Loucy (cell line): ENCODE results near the gene ETV3.

Source experiments
- H2AFZ ChIP-seq: fragments of 200-600 bp; sonication (generic); 2 replicates; pipeline ENCODE4 v1.6.0; 2016; ENCODE audit warnings: antibody characterized with exemption, mild to moderate bottlenecking, low read length, moderate library complexity
- H3F3A ChIP-seq: fragments of 200-600 bp; 2 replicates; pipeline ENCODE4 v1.6.0; 2016; ENCODE audit warnings: antibody characterized with exemption, low read depth, mild to moderate bottlenecking
- H3K27me3 ChIP-seq: fragments of 200-600 bp; sonication (generic); 2 replicates; pipeline ENCODE4 v1.6.1; 2014; ENCODE audit warnings: low read length, mild to moderate bottlenecking; ENCODE audit not compliant: insufficient read depth, poor library complexity, severe bottlenecking
- H3K36me3 ChIP-seq: fragments of 200-600 bp; sonication (generic); 2 replicates; pipeline ENCODE4 v1.6.1; 2016; ENCODE audit warnings: low read length; ENCODE audit not compliant: insufficient read depth
- H3K4me1 ChIP-seq: fragments of 200-600 bp; sonication (generic); 2 replicates; pipeline ENCODE4 v1.5.1; 2014; ENCODE audit warnings: low read length, mild to moderate bottlenecking; ENCODE audit not compliant: insufficient read depth, poor library complexity, severe bottlenecking
- H3K4me2 ChIP-seq: fragments of 200-600 bp; sonication (generic); 2 replicates; pipeline ENCODE4 v1.6.0; 2014; ENCODE audit warnings: antibody characterized with exemption, low read length, low read depth, mild to moderate bottlenecking; ENCODE audit not compliant: poor library complexity, severe bottlenecking
- H3K4me3 ChIP-seq: fragments of 200-600 bp; sonication (generic); 2 replicates; pipeline ENCODE4 v1.5.1; 2014; ENCODE audit warnings: low read length, mild to moderate bottlenecking, mixed read lengths; ENCODE audit not compliant: poor library complexity, severe bottlenecking
- H3K79me2 ChIP-seq: fragments of 200-600 bp; sonication (generic); 2 replicates; pipeline ENCODE4 v1.6.1; 2014; ENCODE audit warnings: low read length; ENCODE audit not compliant: insufficient read depth
- H3K9ac ChIP-seq: fragments of 200-600 bp; sonication (generic); 2 replicates; pipeline ENCODE4 v1.6.0; 2014; ENCODE audit warnings: mild to moderate bottlenecking, low read depth, low read length, moderate library complexity; ENCODE audit not compliant: poor library complexity, severe bottlenecking
- H3K9me2 ChIP-seq: fragments of 200-600 bp; sonication (generic); replicated peaks from 2 replicates; pipeline ENCODE4 v1.6.1; 2016; ENCODE audit warnings: low read depth, low read length, mixed read lengths
- H3K9me3 ChIP-seq: fragments of 200-600 bp; sonication (generic); 2 replicates; pipeline ENCODE4 v1.6.1; 2014; ENCODE audit warnings: mild to moderate bottlenecking, antibody characterized with exemption, low read length, low read depth; ENCODE audit not compliant: insufficient read depth
- H4K20me1 ChIP-seq: fragments of 200-600 bp; sonication (generic); 2 replicates; pipeline ENCODE4 v1.6.0; 2014; ENCODE audit warnings: antibody characterized with exemption, low read length, mild to moderate bottlenecking; ENCODE audit not compliant: insufficient read depth, poor library complexity, severe bottlenecking
- EZH2phosphoT487 ChIP-seq: fragments of 200-600 bp; IDR thresholded peaks from 2 replicates; pipeline ENCODE4 v1.6.1; 2018; ENCODE audit warnings: antibody characterized with exemption, mild to moderate bottlenecking, moderate library complexity, borderline replicate concordance
- TF ChIP-seq, protein P1 (sequence below): fragments of 200-600 bp; sonication (generic); conservative IDR thresholded peaks from 2 replicates; pipeline ENCODE4 v1.5.1; 2014; ENCODE audit warnings: mild to moderate bottlenecking, antibody characterized with exemption, low read length

ETV3 gene

GRCh38 chr1:157156058-157156541, 17.9 kb upstream of the ETV3 start:
- Histone ChIP-seq H3K27me3 (no peaks in the 10 kb centered on the region), H4K20me1 (no peaks in the 10 kb centered on the region), H3K79me2 (no peaks in the 10 kb centered on the region), H3K9me2 (no peaks in the 10 kb centered on the region), H3K4me2 (peak overlapping the region; percentile 71), H3K9me3 (no peaks in the 10 kb centered on the region), H3K4me1 (peaks cover 15% of the 10 kb centered on the region), H3K4me3 (peak overlapping the region; percentile 64), H3F3A (no peaks in the 10 kb centered on the region), H3K36me3 (no peaks in the 10 kb centered on the region), H3K9ac (no peak overlapping the region), H2AFZ (peak overlapping the region; percentile 73)
- TF ChIP-seq EZH2phosphoT487: no peak
- TF ChIP-seq, protein P1, sequence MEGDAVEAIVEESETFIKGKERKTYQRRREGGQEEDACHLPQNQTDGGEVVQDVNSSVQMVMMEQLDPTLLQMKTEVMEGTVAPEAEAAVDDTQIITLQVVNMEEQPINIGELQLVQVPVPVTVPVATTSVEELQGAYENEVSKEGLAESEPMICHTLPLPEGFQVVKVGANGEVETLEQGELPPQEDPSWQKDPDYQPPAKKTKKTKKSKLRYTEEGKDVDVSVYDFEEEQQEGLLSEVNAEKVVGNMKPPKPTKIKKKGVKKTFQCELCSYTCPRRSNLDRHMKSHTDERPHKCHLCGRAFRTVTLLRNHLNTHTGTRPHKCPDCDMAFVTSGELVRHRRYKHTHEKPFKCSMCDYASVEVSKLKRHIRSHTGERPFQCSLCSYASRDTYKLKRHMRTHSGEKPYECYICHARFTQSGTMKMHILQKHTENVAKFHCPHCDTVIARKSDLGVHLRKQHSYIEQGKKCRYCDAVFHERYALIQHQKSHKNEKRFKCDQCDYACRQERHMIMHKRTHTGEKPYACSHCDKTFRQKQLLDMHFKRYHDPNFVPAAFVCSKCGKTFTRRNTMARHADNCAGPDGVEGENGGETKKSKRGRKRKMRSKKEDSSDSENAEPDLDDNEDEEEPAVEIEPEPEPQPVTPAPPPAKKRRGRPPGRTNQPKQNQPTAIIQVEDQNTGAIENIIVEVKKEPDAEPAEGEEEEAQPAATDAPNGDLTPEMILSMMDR: peak; percentile 95

GRCh38 chr1:157155658-157156057, 17.5 kb upstream of the ETV3 start:
- H3K4me2 ChIP-seq: peak overlapping the region; percentile 71
- H3F3A ChIP-seq: no peaks in the 10 kb centered on the region
- no peaks in the 10 kb centered on the region for H3K79me2 ChIP-seq
- no peaks in the 10 kb centered on the region for H3K9me3 ChIP-seq
- H3K4me1 ChIP-seq: peaks cover 15% of the 10 kb centered on the region
- no peaks in the 10 kb centered on the region for H3K36me3 ChIP-seq
- no peaks in the 10 kb centered on the region for H3K27me3 ChIP-seq
- H3K4me3 ChIP-seq: peak overlapping the region; percentile 64
- no peaks in the 10 kb centered on the region for H3K9me2 ChIP-seq
- H3K9ac ChIP-seq: no peak overlapping the region
- H4K20me1 ChIP-seq: no peaks in the 10 kb centered on the region
- peak overlapping the region; percentile 73 for H2AFZ ChIP-seq
- no peak for TF ChIP-seq EZH2phosphoT487
- TF ChIP-seq, protein P1: no peak

DNA sequence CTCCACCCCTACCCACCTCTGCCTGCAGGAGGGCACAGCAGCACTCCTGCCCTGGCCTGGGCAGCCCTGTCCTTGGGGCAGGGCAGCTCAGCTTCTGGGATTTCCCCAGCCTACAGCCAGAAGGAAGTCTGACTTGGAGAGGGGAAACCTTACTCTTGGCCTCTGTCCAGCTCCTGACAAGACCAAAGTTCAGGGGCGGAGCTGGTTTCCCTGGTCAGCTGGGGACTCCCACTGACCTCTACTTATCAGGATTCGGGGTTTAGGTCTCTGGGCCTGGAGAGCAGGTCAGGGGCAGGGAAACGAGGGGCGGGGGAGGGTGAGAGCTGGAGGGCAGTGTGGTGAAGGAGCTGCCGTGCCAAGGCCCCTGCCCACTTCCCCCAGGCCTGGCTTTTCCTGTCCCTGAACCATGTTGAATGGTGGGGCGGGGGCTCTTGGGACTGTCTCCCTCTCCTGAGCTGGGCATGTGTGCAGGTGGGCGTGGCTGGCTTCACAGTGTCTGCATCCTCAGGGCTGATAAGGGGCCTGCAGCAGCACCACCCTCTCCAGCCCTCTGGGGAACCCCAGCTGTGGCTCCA, 16.8 kb upstream of the ETV3 start:
- no peaks in the 10 kb centered on the region for H3K79me2 ChIP-seq
- H3K9me3 ChIP-seq: no peaks in the 10 kb centered on the region
- H3K4me3 ChIP-seq: no peak overlapping the region
- no peak overlapping the region for H2AFZ ChIP-seq
- no peak for TF ChIP-seq EZH2phosphoT487
- TF ChIP-seq, protein P1: no peak
- H3F3A ChIP-seq: no peaks in the 10 kb centered on the region
- no peaks in the 10 kb centered on the region for H3K27me3 ChIP-seq
- H3K4me1 ChIP-seq: peaks cover 15% of the 10 kb centered on the region
- no peak overlapping the region for H3K9ac ChIP-seq
- peak overlapping the region; percentile 71 for H3K4me2 ChIP-seq
- no peaks in the 10 kb centered on the region for H3K9me2 ChIP-seq
- no peaks in the 10 kb centered on the region for H4K20me1 ChIP-seq
- H3K36me3 ChIP-seq: no peaks in the 10 kb centered on the region
